CD4-positive, alpha-beta T cell treated with Interferon gamma for 1 hour (primary cell): ENCODE data around the gene RBM25.

Experiments
- DNase-seq: peaks from one replicate; pipeline ENCODE4 v3.0.0-alpha.2; 2020

Gene RBM25

DNA sequence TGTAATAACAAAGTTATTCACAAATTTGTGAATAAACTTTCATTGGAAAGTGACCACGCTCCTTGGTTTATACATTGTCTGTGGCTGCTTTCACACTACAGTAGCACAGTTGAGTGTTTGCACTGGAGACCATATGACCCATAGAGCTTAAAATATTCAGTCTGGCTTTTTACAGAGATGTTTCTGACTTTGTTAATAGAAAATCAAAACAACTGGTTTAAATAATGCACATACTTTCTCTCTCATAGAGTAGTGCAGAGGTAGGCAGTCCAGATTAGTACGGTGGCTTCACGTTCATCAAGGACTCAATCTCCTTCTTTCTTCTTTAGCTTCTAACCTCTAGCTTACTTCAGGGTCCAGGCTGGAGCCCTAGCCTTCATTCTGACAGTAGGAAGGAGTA lies 114.2 kb downstream of the RBM25 start:
- DNase-seq: no peak

- DNase-seq: no peak
Observed at GRCh38 chr14:73173092-73173735, 114.9 kb downstream of the RBM25 start.
